ENCODE results near the gene DNAJC3.

GRCh38 chr13:95754069-95754468, 77.1 kb downstream of the DNAJC3 start:
- TF ChIP-seq CTCF (IDR thresholded peaks at IDR 0.05 in 4 of 5, conservative IDR thresholded peaks at IDR 0.05 in 1 of 5) (no peak), POLR2A (IDR thresholded peaks at IDR 0.05) (no peak)

All from gastrocnemius medialis (tissue), 4 donors.